NB4 (cell line): ENCODE measurements around the gene NUAK1.

Source experiments
- DNase-seq: peaks from one replicate; pipeline ENCODE4 v3.0.0; 2010; ENCODE audit warnings: low read depth
- H3K4me3 ChIP-seq: one replicate; pipeline ENCODE4 v1.5.1; 2011; ENCODE audit warnings: mild to moderate bottlenecking, low read depth, low read length, moderate library complexity
- CTCF ChIP-seq: IDR thresholded peaks from one replicate; pipeline ENCODE4 v1.5.1; 2012; ENCODE audit warnings: low read depth, low read length
- MAX ChIP-seq: IDR thresholded peaks from 2 replicates; pipeline ENCODE4 v1.6.1; 2011; ENCODE audit warnings: low read depth, low read length
- MYC ChIP-seq: IDR thresholded peaks from 2 replicates; pipeline ENCODE4 v1.6.1; 2011; ENCODE audit warnings: low read depth, low read length
- POLR2A ChIP-seq: IDR thresholded peaks from 2 replicates; pipeline ENCODE4 v1.6.1; 2011; ENCODE audit warnings: mild to moderate bottlenecking; ENCODE audit not compliant: insufficient read length; ENCODE audit errors: extremely low read depth

The NUAK1 gene

GRCh38 chr12:106033161-106033675 lies 105.5 kb downstream of the NUAK1 start:
- no peak for TF ChIP-seq MYC
- TF ChIP-seq CTCF, result no peak
- TF ChIP-seq MAX, result no peak
- TF ChIP-seq POLR2A, result no peak
- DNase-seq, result no peak
- H3K4me3 ChIP-seq, result no peak overlapping the region

GRCh38 chr12:106032623-106032925 lies 106.2 kb downstream of the NUAK1 start:
- TF ChIP-seq POLR2A, result no peak
- TF ChIP-seq MAX, result no peak
- TF ChIP-seq MYC, result no peak
- no peak for TF ChIP-seq CTCF
- DNase-seq, result no peak
- H3K4me3 ChIP-seq, result no peak overlapping the region

- H3K4me3 ChIP-seq, result no peak overlapping the region
- no peak for DNase-seq
- no peak for TF ChIP-seq MAX
- TF ChIP-seq CTCF, result no peak
- TF ChIP-seq MYC, result no peak
- TF ChIP-seq POLR2A, result no peak
These were observed 106.8 kb downstream of the NUAK1 start for GRCh38 chr12:106031761-106032622.

- peak; percentile 83 for DNase-seq
- no peak for TF ChIP-seq MAX
- TF ChIP-seq MYC, result no peak
- no peak overlapping the region for H3K4me3 ChIP-seq
These were observed 108.3 kb downstream of the NUAK1 start for GRCh38 chr12:106030210-106031071.

- DNase-seq, result no peak
- no peak overlapping the region for H3K4me3 ChIP-seq
- no peak for TF ChIP-seq CTCF
- no peak for TF ChIP-seq MYC
- TF ChIP-seq MAX, result no peak
- no peak for TF ChIP-seq POLR2A
These were observed 109.2 kb downstream of the NUAK1 start for GRCh38 chr12:106029532-106029931.

- no peak for TF ChIP-seq MYC
- TF ChIP-seq CTCF, result no peak
- TF ChIP-seq MAX, result no peak
- no peak for TF ChIP-seq POLR2A
- DNase-seq, result no peak
- H3K4me3 ChIP-seq, result no peak overlapping the region
These were observed 110.8 kb downstream of the NUAK1 start for GRCh38 chr12:106027911-106028310.
